Left ventricle myocardium inferior (tissue), 1 donor: ENCODE data around the gene NEB. TPM values are rescaled to one million over a fixed set of nuclear protein-coding genes. Genes with fewer than 3 reads are reported as not detected.

Experiments used
- DNase-seq: peaks from one replicate; pipeline ENCODE4 v3.0.0-alpha.2; 2020
- H3K27ac ChIP-seq: fragments of 200-600 bp; replicated peaks from 2 replicates; pipeline ENCODE4 v1.8.0; 2021
- H3K27me3 ChIP-seq: fragments of 200-600 bp; 2 replicates; pipeline ENCODE4 v1.8.0; 2021; ENCODE audit warnings: low read depth
- H3K36me3 ChIP-seq: fragments of 200-600 bp; 2 replicates; pipeline ENCODE4 v1.8.0; 2021
- H3K4me1 ChIP-seq: fragments of 200-600 bp; 2 replicates; pipeline ENCODE4 v1.8.0; 2021
- H3K4me3 ChIP-seq: fragments of 200-600 bp; 2 replicates; pipeline ENCODE4 v1.8.0; 2021; ENCODE audit warnings: mild to moderate bottlenecking, moderate library complexity
- H3K9me3 ChIP-seq: fragments of 200-600 bp; replicated peaks from 2 replicates; pipeline ENCODE4 v1.8.0; 2021
- intact Hi-C: fragments of 100-400 bp; cut with micrococcal nuclease; formaldehyde crosslinking; loops from one replicate; pipeline ENCODE4 v1.11.0; 2022
- total RNA-seq: library from RNA; stranded (reverse); fragmentation: NEBNext Ultra II Directional; extraction: Animal tissue kit (Norgen Biotek cat#: 25700); gene quantifications from one replicate; pipeline ENCODE4 v1.2.1, GENCODE V29; 2021
- TF ChIP-seq, protein P1 (sequence below): fragments of 200-600 bp; IDR thresholded peaks from 2 replicates; pipeline ENCODE4 v1.8.0; 2021; ENCODE audit warnings: antibody characterized with exemption, mild to moderate bottlenecking, borderline replicate concordance
- donor health status: DM: no; HTN: yes; CAD: no; lungs with severe emphysema.

Gene NEB
- total RNA-seq, 1 donor from 2014 or later, result 30.5 TPM

DNA sequence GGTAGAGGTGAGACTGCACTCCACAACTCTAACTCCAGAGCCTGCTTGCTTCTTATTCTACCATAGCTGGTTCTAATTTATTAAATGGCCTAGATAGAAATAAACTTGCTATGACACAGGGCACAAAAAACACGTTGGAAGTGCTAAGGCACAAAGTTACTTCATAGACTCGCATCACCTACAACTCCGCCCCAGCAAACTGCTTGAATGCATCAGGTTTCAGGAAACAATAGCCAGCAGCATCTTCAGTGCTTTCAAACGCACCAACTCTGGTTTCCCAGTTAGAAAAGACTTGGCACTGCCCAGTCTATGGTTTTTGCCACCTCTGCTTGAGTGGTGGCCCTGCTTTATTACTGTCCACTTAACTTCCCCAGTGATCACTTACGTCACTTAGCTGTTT, 182.0 kb downstream of the NEB start:
- no peak for DNase-seq
- H3K27me3 ChIP-seq, result no peaks in the 10 kb centered on the region
- no peaks in the 10 kb centered on the region for H3K9me3 ChIP-seq
- TF ChIP-seq, protein P1, sequence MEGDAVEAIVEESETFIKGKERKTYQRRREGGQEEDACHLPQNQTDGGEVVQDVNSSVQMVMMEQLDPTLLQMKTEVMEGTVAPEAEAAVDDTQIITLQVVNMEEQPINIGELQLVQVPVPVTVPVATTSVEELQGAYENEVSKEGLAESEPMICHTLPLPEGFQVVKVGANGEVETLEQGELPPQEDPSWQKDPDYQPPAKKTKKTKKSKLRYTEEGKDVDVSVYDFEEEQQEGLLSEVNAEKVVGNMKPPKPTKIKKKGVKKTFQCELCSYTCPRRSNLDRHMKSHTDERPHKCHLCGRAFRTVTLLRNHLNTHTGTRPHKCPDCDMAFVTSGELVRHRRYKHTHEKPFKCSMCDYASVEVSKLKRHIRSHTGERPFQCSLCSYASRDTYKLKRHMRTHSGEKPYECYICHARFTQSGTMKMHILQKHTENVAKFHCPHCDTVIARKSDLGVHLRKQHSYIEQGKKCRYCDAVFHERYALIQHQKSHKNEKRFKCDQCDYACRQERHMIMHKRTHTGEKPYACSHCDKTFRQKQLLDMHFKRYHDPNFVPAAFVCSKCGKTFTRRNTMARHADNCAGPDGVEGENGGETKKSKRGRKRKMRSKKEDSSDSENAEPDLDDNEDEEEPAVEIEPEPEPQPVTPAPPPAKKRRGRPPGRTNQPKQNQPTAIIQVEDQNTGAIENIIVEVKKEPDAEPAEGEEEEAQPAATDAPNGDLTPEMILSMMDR, result no peak
- no peaks in the 10 kb centered on the region for H3K36me3 ChIP-seq
- no peak overlapping the region for H3K4me3 ChIP-seq
- H3K27ac ChIP-seq, result no peak overlapping the region
- H3K4me1 ChIP-seq, result no peaks in the 10 kb centered on the region
- intact Hi-C loops, result no loop called here

DNA sequence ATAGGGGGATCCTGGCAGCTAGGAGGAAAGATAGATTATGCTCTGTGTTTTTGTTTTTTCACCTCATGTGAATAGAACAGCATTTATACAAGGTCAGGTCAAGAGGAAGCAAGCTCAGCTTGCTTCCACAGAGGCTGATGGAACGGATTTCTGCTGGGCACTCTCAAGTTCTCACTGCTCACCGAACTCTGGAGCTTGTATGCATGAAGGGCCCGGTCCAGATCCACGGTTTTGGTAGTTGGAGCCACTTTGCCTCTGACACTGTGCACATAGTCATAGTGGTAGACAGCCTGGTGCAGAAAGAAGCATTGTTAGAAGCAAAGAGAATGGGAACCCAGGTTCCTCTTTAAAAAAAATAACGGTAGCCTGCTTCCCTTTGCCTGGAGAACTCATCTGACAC, 182.7 kb downstream of the NEB start:
- Histone ChIP-seq H3K36me3 (no peaks in the 10 kb centered on the region), H3K9me3 (no peaks in the 10 kb centered on the region), H3K4me1 (no peaks in the 10 kb centered on the region), H3K27ac (no peak overlapping the region), H3K4me3 (no peak overlapping the region), H3K27me3 (no peaks in the 10 kb centered on the region)
- intact Hi-C loops, result no loop called here
- TF ChIP-seq, protein P1, result no peak
- DNase-seq, result no peak

- H3K27ac ChIP-seq, result no peak overlapping the region
- no peaks in the 10 kb centered on the region for H3K36me3 ChIP-seq
Measured at GRCh38 chr2:151549191-151549590, 185.1 kb downstream of the NEB start.

GRCh38 chr2:151544449-151544848, 189.8 kb downstream of the NEB start:
- Histone ChIP-seq H3K9me3 (no peaks in the 10 kb centered on the region), H3K4me1 (no peaks in the 10 kb centered on the region), H3K27me3 (no peaks in the 10 kb centered on the region), H3K36me3 (no peaks in the 10 kb centered on the region), H3K27ac (no peak overlapping the region), H3K4me3 (no peak overlapping the region)
- TF ChIP-seq, protein P1, result no peak
- DNase-seq, result no peak
- intact Hi-C loops, result no loop called here

More at GRCh38 chr2:151549191-151549590, 185.1 kb downstream of the NEB start:
- no peaks in the 10 kb centered on the region for H3K27me3 ChIP-seq
- H3K4me1 ChIP-seq, result no peaks in the 10 kb centered on the region
- H3K4me3 ChIP-seq, result no peak overlapping the region
- TF ChIP-seq, protein P1, result no peak
- intact Hi-C loops, result no loop called here
- no peaks in the 10 kb centered on the region for H3K9me3 ChIP-seq
- no peak for DNase-seq

DNA sequence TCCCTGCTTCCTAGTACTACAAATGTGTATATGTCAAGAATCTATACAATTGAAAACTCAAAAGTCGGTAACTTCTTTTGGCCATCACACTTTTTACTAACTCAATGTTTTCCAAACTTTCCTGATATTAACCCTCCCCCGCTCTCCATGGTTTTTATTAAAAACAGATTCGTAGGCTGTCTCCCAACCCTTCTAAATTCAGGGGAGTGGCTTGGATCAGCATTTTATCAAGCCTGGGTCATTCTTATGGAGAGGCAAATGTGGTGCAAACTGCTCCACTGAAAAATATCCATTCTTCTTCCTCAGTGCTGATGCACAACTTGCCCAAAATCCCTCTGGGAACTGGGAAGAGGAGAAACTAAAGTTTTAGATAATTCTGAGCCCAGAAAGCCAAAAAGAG, 190.4 kb downstream of the NEB start:
- H3K9me3 ChIP-seq, result no peaks in the 10 kb centered on the region
- H3K4me3 ChIP-seq, result no peak overlapping the region
- DNase-seq, result no peak
- H3K4me1 ChIP-seq, result no peaks in the 10 kb centered on the region
- no peaks in the 10 kb centered on the region for H3K36me3 ChIP-seq
- no peak overlapping the region for H3K27ac ChIP-seq
- H3K27me3 ChIP-seq, result no peaks in the 10 kb centered on the region
- intact Hi-C loops, result no loop called here
- TF ChIP-seq, protein P1, result no peak

DNA sequence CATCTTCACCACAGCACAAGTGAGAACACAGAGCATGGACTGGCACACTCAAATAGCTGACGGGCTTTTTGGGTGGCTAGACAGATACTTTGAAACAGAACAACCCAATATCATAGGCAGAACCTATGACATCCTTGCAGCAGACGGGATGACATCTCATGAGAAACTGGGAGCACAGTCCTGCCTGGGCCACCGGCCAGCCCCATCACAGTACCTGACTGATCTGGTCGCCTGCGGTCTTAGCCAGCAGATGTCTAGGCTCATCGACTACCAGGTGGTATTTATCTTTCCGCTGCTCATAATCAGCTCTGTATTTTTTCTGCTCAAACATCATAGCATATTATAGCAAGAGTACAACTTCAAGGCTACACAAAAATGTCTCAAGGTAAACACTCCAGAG, 200.3 kb downstream of the NEB start:
- Histone ChIP-seq H3K4me3 (no peak overlapping the region), H3K27ac (no peak overlapping the region), H3K4me1 (no peaks in the 10 kb centered on the region), H3K36me3 (no peaks in the 10 kb centered on the region), H3K9me3 (no peaks in the 10 kb centered on the region), H3K27me3 (no peaks in the 10 kb centered on the region)
- TF ChIP-seq, protein P1, result no peak
- intact Hi-C loops, result no loop called here
- DNase-seq, result no peak
